ENCODE measurements around the gene EPO. TPM values are rescaled to one million over a fixed set of nuclear protein-coding genes. Genes with fewer than 3 reads are reported as not detected.

The EPO gene
- total RNA-seq, 2 donors from 2014 or later: 0.33 TPM; not detected in 1

GRCh38 chr7:100768784-100769183 lies 48.5 kb downstream of the EPO start:
- Histone ChIP-seq H3K9ac (ENCODE audit: extremely low read depth, low read length, poor library complexity, severe bottlenecking) (no peak overlapping the region), H3K4me3 (ENCODE audit: low read length) (no peak overlapping the region), H3K36me3 (ENCODE audit: control insufficient read depth, insufficient read depth, low read length) (no peaks in the 10 kb centered on the region), H3K27ac (ENCODE audit: low read depth, low read length) (no peak overlapping the region), H3K9me3 (ENCODE audit: control insufficient read depth, low read length) (no peaks in the 10 kb centered on the region), H3K4me1 (ENCODE audit: control insufficient read depth, insufficient read depth, low read length) (no peaks in the 10 kb centered on the region), H3K27me3 (ENCODE audit: control insufficient read depth, insufficient read depth, low read length, poor library complexity, severe bottlenecking) (no peaks in the 10 kb centered on the region)
- Mint-ChIP-seq H3K4me3 (no peak overlapping the region), H3K36me3 (ENCODE audit: low read depth) (no peaks in the 10 kb centered on the region), H3K9me3 (no peaks in the 10 kb centered on the region), H3K4me1 (no peaks in the 10 kb centered on the region), H3K27ac (no peak overlapping the region), H3K27me3 (ENCODE audit: insufficient read depth) (peaks cover 5% of the 10 kb centered on the region)
- no peak for DNase-seq
- TF ChIP-seq, protein P1, sequence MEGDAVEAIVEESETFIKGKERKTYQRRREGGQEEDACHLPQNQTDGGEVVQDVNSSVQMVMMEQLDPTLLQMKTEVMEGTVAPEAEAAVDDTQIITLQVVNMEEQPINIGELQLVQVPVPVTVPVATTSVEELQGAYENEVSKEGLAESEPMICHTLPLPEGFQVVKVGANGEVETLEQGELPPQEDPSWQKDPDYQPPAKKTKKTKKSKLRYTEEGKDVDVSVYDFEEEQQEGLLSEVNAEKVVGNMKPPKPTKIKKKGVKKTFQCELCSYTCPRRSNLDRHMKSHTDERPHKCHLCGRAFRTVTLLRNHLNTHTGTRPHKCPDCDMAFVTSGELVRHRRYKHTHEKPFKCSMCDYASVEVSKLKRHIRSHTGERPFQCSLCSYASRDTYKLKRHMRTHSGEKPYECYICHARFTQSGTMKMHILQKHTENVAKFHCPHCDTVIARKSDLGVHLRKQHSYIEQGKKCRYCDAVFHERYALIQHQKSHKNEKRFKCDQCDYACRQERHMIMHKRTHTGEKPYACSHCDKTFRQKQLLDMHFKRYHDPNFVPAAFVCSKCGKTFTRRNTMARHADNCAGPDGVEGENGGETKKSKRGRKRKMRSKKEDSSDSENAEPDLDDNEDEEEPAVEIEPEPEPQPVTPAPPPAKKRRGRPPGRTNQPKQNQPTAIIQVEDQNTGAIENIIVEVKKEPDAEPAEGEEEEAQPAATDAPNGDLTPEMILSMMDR (conservative IDR thresholded peaks at IDR 0.05): no peak
- WGBS, 2 experiments (ENCODE audit: insufficient coverage in 1 of 2, insufficient read length in 1 of 2): 87 to 89% methylated on average over 7 of the region's 7 CpGs

Other genes with a start within 250 kb of the EPO start
- gene TSC22D4, start 241.3 kb upstream of the EPO start, total RNA-seq: 10 to 100 TPM; 30.9 to 35.2 TPM
- 1 to 10 TPM; 7.9 to 9.3 TPM for gene NYAP1, start 236.5 kb upstream of the EPO start, total RNA-seq
- 10 to 100 TPM in 1 of 2 donors, 1 to 10 TPM in 1; 8.5 to 28.9 TPM for gene AGFG2, start 181.3 kb upstream of the EPO start, total RNA-seq
- 1 to 10 TPM; 5.8 to 6.3 TPM for gene SAP25, start 146.6 kb upstream of the EPO start, total RNA-seq
- 10 to 100 TPM; 49.4 to 56.0 TPM for gene LRCH4, start 134.3 kb upstream of the EPO start, total RNA-seq
- 1 to 10 TPM; 1.3 to 3.0 TPM for gene FBXO24, start 134.1 kb upstream of the EPO start, total RNA-seq
- gene PCOLCE, start 118.1 kb upstream of the EPO start, total RNA-seq: 10 to 100 TPM; 17.5 to 37.7 TPM
- 10 to 100 TPM; 19.8 to 25.5 TPM for gene MOSPD3, start 107.9 kb upstream of the EPO start, total RNA-seq
- gene TFR2, start 78.9 kb upstream of the EPO start, total RNA-seq: 1 to 10 TPM; 1.4 to 2.1 TPM
- gene ACTL6B, start 64.0 kb upstream of the EPO start, total RNA-seq: not detected
- 100 to 1,000 TPM; 197 to 230 TPM for gene GNB2, start 46.7 kb upstream of the EPO start, total RNA-seq
- gene GIGYF1, start 26.2 kb upstream of the EPO start, total RNA-seq: 100 to 1,000 TPM in 1 of 2 donors, 10 to 100 TPM in 1; 90.0 to 101 TPM
- gene POP7, start 14.3 kb upstream of the EPO start, total RNA-seq: 10 to 100 TPM; 51.7 to 59.2 TPM
- gene ZAN, start 13.1 kb downstream of the EPO start, total RNA-seq: not detected
- gene EPHB4, start 107.1 kb downstream of the EPO start, total RNA-seq: 100 to 1,000 TPM; 106 to 117 TPM
- 10 to 100 TPM; 22.5 to 35.1 TPM for gene SLC12A9, start 132.2 kb downstream of the EPO start, total RNA-seq
- 100 to 1,000 TPM; 107 to 114 TPM for gene TRIP6, start 146.9 kb downstream of the EPO start, total RNA-seq
- gene SRRT, start 154.6 kb downstream of the EPO start, total RNA-seq: 100 to 1,000 TPM; 186 to 236 TPM
- 1 to 10 TPM; 3.7 to 4.0 TPM for gene UFSP1, start 169.2 kb downstream of the EPO start, total RNA-seq
- gene ACHE, start 175.4 kb downstream of the EPO start, total RNA-seq: 10 to 100 TPM in 1 of 2 donors, 1 to 10 TPM in 1; 2.6 to 13.7 TPM
- 10 to 100 TPM in 1 of 2 donors, 1 to 10 TPM in 1; 7.7 to 24.1 TPM for gene MUC3A, start 229.1 kb downstream of the EPO start, total RNA-seq
- gene MUC12, start 249.1 kb downstream of the EPO start, total RNA-seq: 1 to 10 TPM; 2.9 to 3.3 TPM

Data from endodermal cell (in vitro differentiated cells).